RWPE2 (cell line): ENCODE measurements around the gene CMIP.

ENCODE experiments used
- ATAC-seq: fragments of 200-7000 bp; cut with Tn5 transposase; 3 replicates; pipeline ENCODE4 v1.9.1; 2021; ENCODE audit warnings: low read depth
- DNase-seq: peaks from one replicate; pipeline ENCODE4 v3.0.0-alpha.2; 2020; ENCODE audit warnings: low spot score
- H3K27ac ChIP-seq: fragments of 450-650 bp; 2 replicates; pipeline ENCODE4 v1.5.1; 2017; ENCODE audit warnings: mild to moderate bottlenecking; ENCODE audit not compliant: poor library complexity, severe bottlenecking
- H3K27me3 ChIP-seq: fragments of 250-450 bp; sonication (Bioruptor Pico); 2 replicates; pipeline ENCODE4 v1.5.1; 2021; ENCODE audit warnings: mild to moderate bottlenecking, moderate library complexity; ENCODE audit not compliant: insufficient read depth, poor library complexity, severe bottlenecking
- H3K36me3 ChIP-seq: fragments of 250-450 bp; sonication (Bioruptor Pico); 2 replicates; pipeline ENCODE4 v1.5.1; 2020; ENCODE audit warnings: low read depth, mild to moderate bottlenecking, moderate library complexity
- H3K4me1 ChIP-seq: fragments of 250-450 bp; sonication (Bioruptor Pico); 2 replicates; pipeline ENCODE4 v1.5.1; 2021; ENCODE audit warnings: mild to moderate bottlenecking, moderate library complexity; ENCODE audit not compliant: insufficient read depth, poor library complexity, severe bottlenecking
- H3K4me3 ChIP-seq: fragments of 250-450 bp; sonication (Bioruptor Pico); 2 replicates; pipeline ENCODE4 v1.5.1; 2021; ENCODE audit warnings: mild to moderate bottlenecking, moderate library complexity; ENCODE audit not compliant: severe bottlenecking
- H3K9me3 ChIP-seq: fragments of 250-450 bp; sonication (Bioruptor Pico); 2 replicates; pipeline ENCODE4 v1.5.1; 2021; ENCODE audit warnings: mild to moderate bottlenecking, moderate library complexity; ENCODE audit not compliant: severe bottlenecking
- CTCF ChIP-seq: fragments of 450-650 bp; IDR thresholded peaks from one replicate; pipeline ENCODE4 v1.5.1; 2017; ENCODE audit warnings: mild to moderate bottlenecking, moderate library complexity; ENCODE audit not compliant: poor library complexity, severe bottlenecking

Gene CMIP

GRCh38 chr16:81477697-81478693, 33.4 kb downstream of the CMIP start:
- Histone ChIP-seq H3K27me3 (no peaks in the 10 kb centered on the region), H3K4me3 (no peak overlapping the region), H3K4me1 (no peaks in the 10 kb centered on the region), H3K36me3 (peaks cover 59% of the 10 kb centered on the region), H3K27ac (no peak overlapping the region), H3K9me3 (no peaks in the 10 kb centered on the region)
- ATAC-seq: no peak
- TF ChIP-seq CTCF: no peak
- no peak for DNase-seq

GRCh38 chr16:81478876-81479511, 34.4 kb downstream of the CMIP start:
- no peaks in the 10 kb centered on the region for H3K9me3 ChIP-seq
- no peak overlapping the region for H3K27ac ChIP-seq
- H3K27me3 ChIP-seq: no peaks in the 10 kb centered on the region
- ATAC-seq: no peak
- DNase-seq: no peak
- peaks cover 7% of the 10 kb centered on the region for H3K4me1 ChIP-seq
- H3K36me3 ChIP-seq: peaks cover 60% of the 10 kb centered on the region
- no peak overlapping the region for H3K4me3 ChIP-seq
- TF ChIP-seq CTCF: no peak

GRCh38 chr16:81480606-81481206, 36.1 kb downstream of the CMIP start:
- ATAC-seq (no peak), DNase-seq (no peak)
- Histone ChIP-seq H3K4me3 (no peak overlapping the region), H3K9me3 (no peaks in the 10 kb centered on the region), H3K36me3 (peaks cover 61% of the 10 kb centered on the region), H3K27ac (no peak overlapping the region), H3K4me1 (peaks cover 10% of the 10 kb centered on the region), H3K27me3 (no peaks in the 10 kb centered on the region)
- TF ChIP-seq CTCF: no peak

- Histone ChIP-seq H3K4me1 (peaks cover 10% of the 10 kb centered on the region), H3K27ac (no peak overlapping the region), H3K4me3 (no peak overlapping the region), H3K36me3 (peaks cover 63% of the 10 kb centered on the region), H3K9me3 (no peaks in the 10 kb centered on the region), H3K27me3 (no peaks in the 10 kb centered on the region)
- no peak for TF ChIP-seq CTCF
- no peak for DNase-seq
- ATAC-seq: no peak
These were observed 36.7 kb downstream of the CMIP start for GRCh38 chr16:81481207-81481821.
